GM23248 (cell line): ENCODE data around the gene CD58.

Experiments
- EZH2 ChIP-seq: fragments of 200-600 bp; sonication (generic); IDR thresholded peaks from 2 replicates; pipeline ENCODE4 v1.6.1; 2018; ENCODE audit warnings: antibody characterized with exemption, mild to moderate bottlenecking; ENCODE audit not compliant: insufficient read depth, poor library complexity, severe bottlenecking
- EZH2phosphoT487 ChIP-seq: fragments of 200-600 bp; sonication (generic); IDR thresholded peaks from 2 replicates; pipeline ENCODE4 v1.6.1; 2018; ENCODE audit warnings: antibody characterized with exemption, moderate library complexity, mild to moderate bottlenecking, low read depth; ENCODE audit not compliant: insufficient read depth

- TF ChIP-seq EZH2phosphoT487 (no peak), EZH2 (no peak)
These were observed 76.5 kb downstream of the CD58 start for GRCh38 chr1:116494353-116494692.
